ENCODE measurements around the gene CIB2.

The CIB2 gene

DNA sequence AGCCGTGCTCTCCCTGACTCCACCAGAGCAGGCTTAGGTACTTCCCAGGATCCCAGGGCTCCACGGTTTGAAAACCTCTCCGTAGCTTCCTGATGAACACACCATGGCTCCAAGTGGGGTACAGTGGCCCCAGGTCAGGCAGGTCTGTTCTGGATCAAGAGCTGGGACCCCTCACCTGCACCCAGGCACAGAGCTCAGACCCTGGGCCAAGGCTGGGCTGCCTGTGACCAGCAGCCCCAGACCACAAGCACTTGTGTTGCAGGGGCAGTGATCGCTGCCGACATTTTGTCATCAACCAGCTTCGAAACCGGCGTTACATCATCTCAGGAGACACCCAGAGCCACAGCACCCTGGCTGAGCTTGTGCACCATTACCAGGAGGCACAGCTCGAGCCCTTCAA lies 33.6 kb downstream of the CIB2 start:
- Histone ChIP-seq H3K36me3 (ENCODE audit: control insufficient read depth, low read length) (no peaks in the 10 kb centered on the region), H3K4me2 (ENCODE audit: low read length) (no peak overlapping the region), H3K9me3 (ENCODE audit: control insufficient read depth, insufficient read depth, low read length) (no peaks in the 10 kb centered on the region), H3K27ac (ENCODE audit: low read depth, low read length) (no peak overlapping the region), H3K27me3 (ENCODE audit: control insufficient read depth, low read length) (peaks cover 20% of the 10 kb centered on the region; the same call in 1 of the 2 replicates), H3K4me3 (ENCODE audit: low read length) (no peak overlapping the region), H4K20me1 (ENCODE audit: control insufficient read depth, insufficient read depth, low read depth, low read length) (0 out of 2 replicates have a peak, but pooled peaks cover 2% of the 10 kb centered on the region), H3K9me2 (replicated peaks; ENCODE audit: control insufficient read depth, low read length) (no peaks in the 10 kb centered on the region), H3K4me1 (ENCODE audit: control insufficient read depth, low read length) (no peaks in the 10 kb centered on the region), H3K79me2 (ENCODE audit: control insufficient read depth, low read length) (no peaks in the 10 kb centered on the region), H3F3A (ENCODE audit: control insufficient read depth, insufficient read depth) (no peaks in the 10 kb centered on the region)
- no peak for TF ChIP-seq EZH2phosphoT487 (IDR thresholded peaks at IDR 0.05; ENCODE audit: borderline replicate concordance, low read length)
- TF ChIP-seq, protein P1, sequence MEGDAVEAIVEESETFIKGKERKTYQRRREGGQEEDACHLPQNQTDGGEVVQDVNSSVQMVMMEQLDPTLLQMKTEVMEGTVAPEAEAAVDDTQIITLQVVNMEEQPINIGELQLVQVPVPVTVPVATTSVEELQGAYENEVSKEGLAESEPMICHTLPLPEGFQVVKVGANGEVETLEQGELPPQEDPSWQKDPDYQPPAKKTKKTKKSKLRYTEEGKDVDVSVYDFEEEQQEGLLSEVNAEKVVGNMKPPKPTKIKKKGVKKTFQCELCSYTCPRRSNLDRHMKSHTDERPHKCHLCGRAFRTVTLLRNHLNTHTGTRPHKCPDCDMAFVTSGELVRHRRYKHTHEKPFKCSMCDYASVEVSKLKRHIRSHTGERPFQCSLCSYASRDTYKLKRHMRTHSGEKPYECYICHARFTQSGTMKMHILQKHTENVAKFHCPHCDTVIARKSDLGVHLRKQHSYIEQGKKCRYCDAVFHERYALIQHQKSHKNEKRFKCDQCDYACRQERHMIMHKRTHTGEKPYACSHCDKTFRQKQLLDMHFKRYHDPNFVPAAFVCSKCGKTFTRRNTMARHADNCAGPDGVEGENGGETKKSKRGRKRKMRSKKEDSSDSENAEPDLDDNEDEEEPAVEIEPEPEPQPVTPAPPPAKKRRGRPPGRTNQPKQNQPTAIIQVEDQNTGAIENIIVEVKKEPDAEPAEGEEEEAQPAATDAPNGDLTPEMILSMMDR (IDR thresholded peaks at IDR 0.05; ENCODE audit: low read depth, low read length, poor library complexity, severe bottlenecking): no peak

DNA sequence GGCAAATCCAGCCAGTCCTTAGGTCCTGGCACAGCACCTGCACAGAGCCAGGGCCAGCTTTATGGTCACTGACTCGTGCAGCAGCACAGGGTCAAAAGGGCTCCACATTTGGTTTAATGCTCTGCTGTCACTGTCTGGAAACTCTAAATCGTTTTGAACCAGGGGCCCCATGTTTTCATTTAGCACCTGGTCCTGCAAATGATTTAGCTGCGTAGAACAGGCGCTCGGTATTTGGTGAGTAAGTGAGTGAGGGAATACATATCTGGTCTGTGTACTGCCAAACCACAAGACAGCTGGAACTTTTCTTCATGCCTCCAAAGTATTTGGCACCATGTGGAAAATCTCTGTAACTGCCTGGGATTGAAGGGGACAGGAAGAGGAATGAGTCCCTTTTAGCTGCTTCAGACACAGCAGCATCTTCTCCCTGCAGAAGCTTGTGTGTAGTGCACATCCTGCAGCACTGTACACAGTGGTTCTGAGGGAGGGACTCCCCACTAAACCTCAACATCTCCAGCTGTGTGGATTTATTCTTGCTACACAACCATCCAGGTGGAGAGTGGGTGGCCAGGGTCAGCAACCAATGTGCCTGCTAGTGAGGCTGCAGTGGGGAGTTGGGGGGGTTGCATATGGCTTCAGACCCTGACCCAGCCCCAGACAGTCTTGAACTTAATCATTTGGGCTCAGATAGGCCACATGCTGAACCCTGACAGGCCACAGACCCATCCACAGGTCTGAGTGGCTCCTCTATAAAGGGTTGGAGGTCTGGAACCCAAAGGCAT lies 37.8 kb downstream of the CIB2 start:
- H3K27me3 ChIP-seq (ENCODE audit: control insufficient read depth, low read length): peaks cover 27% of the 10 kb centered on the region; the same call in 1 of the 2 replicates
- no peak overlapping the region for H3K4me2 ChIP-seq (ENCODE audit: low read length)
- H3K79me2 ChIP-seq (ENCODE audit: control insufficient read depth, low read length): no peaks in the 10 kb centered on the region
- H3K36me3 ChIP-seq (ENCODE audit: control insufficient read depth, low read length): no peaks in the 10 kb centered on the region
- H4K20me1 ChIP-seq (ENCODE audit: control insufficient read depth, insufficient read depth, low read depth, low read length): 0 out of 2 replicates have a peak, but pooled peaks cover 2% of the 10 kb centered on the region
- no peaks in the 10 kb centered on the region for H3K9me3 ChIP-seq (ENCODE audit: control insufficient read depth, insufficient read depth, low read length)
- H3K9me2 ChIP-seq (replicated peaks; ENCODE audit: control insufficient read depth, low read length): no peaks in the 10 kb centered on the region
- H3K27ac ChIP-seq (ENCODE audit: low read depth, low read length): no peak overlapping the region
- H3F3A ChIP-seq (ENCODE audit: control insufficient read depth, insufficient read depth): no peaks in the 10 kb centered on the region
- no peak overlapping the region for H3K4me3 ChIP-seq (ENCODE audit: low read length)
- no peaks in the 10 kb centered on the region for H3K4me1 ChIP-seq (ENCODE audit: control insufficient read depth, low read length)
- TF ChIP-seq, protein P1 (IDR thresholded peaks at IDR 0.05; ENCODE audit: low read depth, low read length, poor library complexity, severe bottlenecking): no peak

DNA sequence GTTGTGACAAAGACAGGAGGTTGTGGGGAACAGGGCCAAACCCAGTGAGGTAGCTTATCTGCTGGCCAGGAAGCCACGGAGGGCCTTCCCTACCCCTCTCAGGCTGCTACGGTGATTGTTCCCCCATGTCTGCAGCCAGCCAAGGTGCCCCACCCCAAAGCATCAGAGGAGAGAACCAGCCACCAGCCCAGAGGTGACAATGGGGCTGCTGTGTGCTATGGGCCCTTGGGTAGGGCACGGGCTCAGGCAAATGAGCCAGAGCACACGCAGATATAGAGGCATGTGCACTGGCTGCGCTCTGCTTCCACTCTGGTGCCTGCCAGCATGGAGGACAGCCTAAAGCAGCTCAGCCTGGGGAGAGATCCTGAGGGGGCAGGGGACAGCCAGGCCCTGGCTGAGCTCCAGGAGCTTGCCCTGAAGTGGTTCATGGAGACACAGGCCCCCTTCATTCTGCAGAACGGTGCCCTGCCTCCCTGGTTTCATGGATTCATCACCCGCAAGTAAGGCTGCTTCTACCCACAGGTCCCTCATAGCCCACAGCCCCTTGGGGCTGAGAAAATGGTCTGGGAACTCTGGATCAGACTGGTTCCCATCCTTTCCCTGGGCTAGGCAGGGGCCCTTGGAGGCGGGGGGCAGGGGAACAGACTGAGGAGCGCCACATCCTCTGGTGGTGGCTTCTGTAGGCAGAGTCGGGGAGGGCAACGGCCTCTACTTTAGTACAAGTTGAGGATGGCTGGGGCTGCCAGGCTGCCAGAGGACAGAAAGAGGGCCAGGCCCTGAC lies 38.8 kb downstream of the CIB2 start, which contains the start of gene SH2D7:
Gene SH2D7, plus strand, starts transcription at position 301 of the 781 bp plus-strand sequence. Its CDS starts 24 bp downstream, at position 325.
- no peaks in the 10 kb centered on the region for H3K9me3 ChIP-seq (ENCODE audit: control insufficient read depth, insufficient read depth, low read length)
- no peak within 1 kb of the TSS for H3K4me2 ChIP-seq (ENCODE audit: low read length)
- no peaks in the 10 kb centered on the region for H3F3A ChIP-seq (ENCODE audit: control insufficient read depth, insufficient read depth)
- H3K79me2 ChIP-seq (ENCODE audit: control insufficient read depth, low read length): no peaks in the 10 kb centered on the region
- TF ChIP-seq, protein P1 (IDR thresholded peaks at IDR 0.05; ENCODE audit: low read depth, low read length, poor library complexity, severe bottlenecking): no peak
- TF ChIP-seq EZH2phosphoT487 (IDR thresholded peaks at IDR 0.05; ENCODE audit: borderline replicate concordance, low read length): no peak
- H3K36me3 ChIP-seq (ENCODE audit: control insufficient read depth, low read length): no peaks in the 10 kb centered on the region
- peaks cover 30% of the 10 kb centered on the region; the same call in 1 of the 2 replicates for H3K27me3 ChIP-seq (ENCODE audit: control insufficient read depth, low read length)
- H3K4me3 ChIP-seq (ENCODE audit: low read length): no peak within 1 kb of the TSS
- no peak within 1 kb of the TSS for H3K27ac ChIP-seq (ENCODE audit: low read depth, low read length)
- 0 out of 2 replicates have a peak, but pooled peaks cover 2% of the 10 kb centered on the region for H4K20me1 ChIP-seq (ENCODE audit: control insufficient read depth, insufficient read depth, low read depth, low read length)
- no peaks in the 10 kb centered on the region for H3K4me1 ChIP-seq (ENCODE audit: control insufficient read depth, low read length)
- H3K9me2 ChIP-seq (replicated peaks; ENCODE audit: control insufficient read depth, low read length): no peaks in the 10 kb centered on the region

Data from DOHH2 (cell line).